Measurements from ENCODE around the gene CCR3. TPM values are rescaled to one million over a fixed set of nuclear protein-coding genes. Genes with fewer than 3 reads are reported as not detected.
A peak's percentile ranks its signal among the peaks of the same experiment; 100 is the strongest.

The CCR3 gene
- total RNA-seq, 4 donors from 2014 or later, result not detected

- WGBS, 2 donors (ENCODE audit: low coverage in 1 of 2), result 70 to 83% methylated on average over 1 to 2 of the region's 2 CpGs
- Histone ChIP-seq H3K9me3 (no peaks in the 10 kb centered on the region), H3K27me3 (no peaks in the 10 kb centered on the region), H3K27ac (no peak overlapping the region), H3K36me3 (no peaks in the 10 kb centered on the region), H3K4me3 (no peak overlapping the region), H3K4me1 (no peaks in the 10 kb centered on the region)
- ATAC-seq, result no peak
- TF ChIP-seq EP300 (IDR thresholded peaks at IDR 0.05), result no peak
- TF ChIP-seq POLR2AphosphoS5 (IDR thresholded peaks at IDR 0.05), result no peak
- TF ChIP-seq POLR2A (IDR thresholded peaks at IDR 0.05), result no peak
- TF ChIP-seq CTCF (IDR thresholded peaks at IDR 0.05), result no peak
Measured at GRCh38 chr3:46293035-46293724, 50.9 kb downstream of the CCR3 start.

- Histone ChIP-seq H3K27me3 (no peaks in the 10 kb centered on the region), H3K36me3 (no peaks in the 10 kb centered on the region), H3K9me3 (no peaks in the 10 kb centered on the region), H3K4me1 (no peaks in the 10 kb centered on the region), H3K27ac (no peak overlapping the region), H3K4me3 (no peak overlapping the region)
- WGBS, 2 donors (ENCODE audit: low coverage in 1 of 2), result 88 to 100% methylated on average over 1 to 4 of the region's 4 CpGs
- no peak for ATAC-seq
- TF ChIP-seq POLR2A (IDR thresholded peaks at IDR 0.05), result no peak
- no peak for TF ChIP-seq CTCF (IDR thresholded peaks at IDR 0.05)
- TF ChIP-seq EP300 (IDR thresholded peaks at IDR 0.05), result no peak
- TF ChIP-seq POLR2AphosphoS5 (IDR thresholded peaks at IDR 0.05), result no peak
Measured at GRCh38 chr3:46293991-46294833, 52.0 kb downstream of the CCR3 start.

GRCh38 chr3:46296826-46297225 is 54.6 kb downstream of the CCR3 start:
- Histone ChIP-seq H3K27ac (no peak overlapping the region), H3K9me3 (no peaks in the 10 kb centered on the region), H3K27me3 (no peaks in the 10 kb centered on the region), H3K4me3 (no peak overlapping the region), H3K36me3 (no peaks in the 10 kb centered on the region), H3K4me1 (no peaks in the 10 kb centered on the region)
- 80% methylated on average over 1 of the region's 1 CpG; no CpG with 5 or more reads in 1 of the 2 donors for WGBS, 2 donors (ENCODE audit: low coverage in 1 of 2)
- no peak for ATAC-seq
- TF ChIP-seq POLR2AphosphoS5 (IDR thresholded peaks at IDR 0.05), result no peak
- TF ChIP-seq EP300 (IDR thresholded peaks at IDR 0.05), result no peak
- no peak for TF ChIP-seq POLR2A (IDR thresholded peaks at IDR 0.05)

GRCh38 chr3:46297658-46298423 is 55.6 kb downstream of the CCR3 start:
- H3K4me3 ChIP-seq, result no peak overlapping the region
- H3K27me3 ChIP-seq, result no peaks in the 10 kb centered on the region
- no peaks in the 10 kb centered on the region for H3K36me3 ChIP-seq
- peak; percentile 32 for ATAC-seq
- H3K4me1 ChIP-seq, result no peaks in the 10 kb centered on the region
- no peak overlapping the region for H3K27ac ChIP-seq
- no peaks in the 10 kb centered on the region for H3K9me3 ChIP-seq
- WGBS, 2 donors (ENCODE audit: low coverage in 1 of 2), result 44 to 69% methylated on average over 5 to 9 of the region's 9 CpGs
- TF ChIP-seq POLR2AphosphoS5 (IDR thresholded peaks at IDR 0.05) (no peak), POLR2A (IDR thresholded peaks at IDR 0.05) (no peak), EP300 (IDR thresholded peaks at IDR 0.05) (no peak), CTCF (IDR thresholded peaks at IDR 0.05) (no peak)

Measured in gastroesophageal sphincter (tissue), 4 donors.